Karpas-422 (cell line): ENCODE data around the gene JAM3. TPM values are rescaled to one million over a fixed set of nuclear protein-coding genes. Genes with fewer than 3 reads are reported as not detected.
A peak's percentile ranks its signal among the peaks of the same experiment; 100 is the strongest.

Experiments used
- DNase-seq: peaks from one replicate; pipeline ENCODE4 v3.0.0-alpha.2; 2015
- H2AFZ ChIP-seq: fragments of 200-600 bp; sonication (generic); 2 replicates; pipeline ENCODE4 v1.6.1; 2014; ENCODE audit warnings: antibody characterized with exemption, low read length, mixed read lengths
- H3K27ac ChIP-seq: fragments of 200-600 bp; sonication (generic); 2 replicates; pipeline ENCODE4 v1.5.1; 2014; ENCODE audit warnings: mild to moderate bottlenecking, low read length, moderate library complexity
- H3K27me3 ChIP-seq: fragments of 200-600 bp; sonication (generic); 2 replicates; pipeline ENCODE4 v1.6.1; 2014; ENCODE audit warnings: low read length, mixed read lengths
- H3K36me3 ChIP-seq: fragments of 200-600 bp; sonication (generic); 2 replicates; pipeline ENCODE4 v1.6.1; 2014; ENCODE audit warnings: low read length, mixed read lengths; ENCODE audit not compliant: insufficient read depth
- H3K4me1 ChIP-seq: fragments of 200-600 bp; sonication (generic); 2 replicates; pipeline ENCODE4 v1.6.1; 2014; ENCODE audit warnings: mild to moderate bottlenecking, low read length, mixed read lengths
- H3K4me2 ChIP-seq: fragments of 200-600 bp; sonication (generic); 2 replicates; pipeline ENCODE4 v1.6.1; 2014; ENCODE audit warnings: low read length, low read depth, mild to moderate bottlenecking; ENCODE audit not compliant: poor library complexity, severe bottlenecking
- H3K4me3 ChIP-seq: fragments of 200-600 bp; sonication (generic); 2 replicates; pipeline ENCODE4 v1.5.1; 2014; ENCODE audit warnings: mild to moderate bottlenecking, antibody characterized with exemption, low read length, mixed read lengths
- H3K79me2 ChIP-seq: fragments of 200-600 bp; sonication (generic); 2 replicates; pipeline ENCODE4 v1.6.1; 2014; ENCODE audit warnings: mild to moderate bottlenecking, low read length, mixed read lengths
- H3K9ac ChIP-seq: fragments of 200-600 bp; sonication (generic); 2 replicates; pipeline ENCODE4 v1.6.0; 2014; ENCODE audit warnings: low read length
- H3K9me2 ChIP-seq: fragments of 200-600 bp; sonication (generic), shearing (Covaris generic); replicated peaks from 2 replicates; pipeline ENCODE4 v1.6.0; 2014; ENCODE audit warnings: mild to moderate bottlenecking, low read length, moderate library complexity; ENCODE audit not compliant: insufficient read depth
- H3K9me3 ChIP-seq: fragments of 300-700, 200-600 bp; sonication (generic); 2 replicates; pipeline ENCODE4 v1.6.1; 2014; ENCODE audit warnings: low read length, mixed read lengths
- H4K20me1 ChIP-seq: fragments of 200-600 bp; sonication (generic); 2 replicates; pipeline ENCODE4 v1.6.1; 2014; ENCODE audit warnings: mild to moderate bottlenecking, antibody characterized with exemption, low read length, low read depth; ENCODE audit not compliant: insufficient read depth
- total RNA-seq: library from RNA; depleted of rRNA; stranded (reverse); fragments of >200 nt; shearing (Covaris generic); gene quantifications from 2 replicates; pipeline ENCODE4 v1.2.3, GENCODE V29; 2014; ENCODE audit warnings: low replicate concordance

The JAM3 gene
- total RNA-seq, 1 experiment from 2014 or later = 4.8 TPM

- H3K27ac ChIP-seq = no peak overlapping the region
- H3K4me2 ChIP-seq = no peak overlapping the region
- H4K20me1 ChIP-seq = no peaks in the 10 kb centered on the region
- no peaks in the 10 kb centered on the region for H3K4me1 ChIP-seq
- no peaks in the 10 kb centered on the region for H3K36me3 ChIP-seq
- H3K9me3 ChIP-seq = no peaks in the 10 kb centered on the region
- H3K79me2 ChIP-seq = no peaks in the 10 kb centered on the region
- no peak overlapping the region for H3K9ac ChIP-seq
- no peaks in the 10 kb centered on the region for H3K27me3 ChIP-seq
- H3K4me3 ChIP-seq = no peak overlapping the region
- no peak overlapping the region for H2AFZ ChIP-seq
- no peaks in the 10 kb centered on the region for H3K9me2 ChIP-seq
- no peak for DNase-seq
These were observed 69.5 kb downstream of the JAM3 start for GRCh38 chr11:134138376-134138775.

GRCh38 chr11:134139303-134139872 is 70.5 kb downstream of the JAM3 start:
- Histone ChIP-seq H3K4me1 (no peaks in the 10 kb centered on the region), H3K36me3 (no peaks in the 10 kb centered on the region), H3K4me3 (no peak overlapping the region), H3K27ac (no peak overlapping the region), H4K20me1 (no peaks in the 10 kb centered on the region), H3K27me3 (no peaks in the 10 kb centered on the region), H2AFZ (no peak overlapping the region), H3K79me2 (no peaks in the 10 kb centered on the region), H3K4me2 (no peak overlapping the region), H3K9me3 (no peaks in the 10 kb centered on the region), H3K9me2 (no peaks in the 10 kb centered on the region), H3K9ac (no peak overlapping the region)
- no peak for DNase-seq

GRCh38 chr11:134139873-134140331 is 71.0 kb downstream of the JAM3 start:
- Histone ChIP-seq H3K27me3 (no peaks in the 10 kb centered on the region), H2AFZ (no peak overlapping the region), H3K36me3 (no peaks in the 10 kb centered on the region), H3K9me3 (no peaks in the 10 kb centered on the region), H3K9ac (no peak overlapping the region), H3K4me2 (no peak overlapping the region), H3K4me3 (no peak overlapping the region), H3K27ac (no peak overlapping the region), H3K9me2 (no peaks in the 10 kb centered on the region), H4K20me1 (no peaks in the 10 kb centered on the region), H3K4me1 (no peaks in the 10 kb centered on the region), H3K79me2 (no peaks in the 10 kb centered on the region)
- DNase-seq = peak; percentile 79

DNA sequence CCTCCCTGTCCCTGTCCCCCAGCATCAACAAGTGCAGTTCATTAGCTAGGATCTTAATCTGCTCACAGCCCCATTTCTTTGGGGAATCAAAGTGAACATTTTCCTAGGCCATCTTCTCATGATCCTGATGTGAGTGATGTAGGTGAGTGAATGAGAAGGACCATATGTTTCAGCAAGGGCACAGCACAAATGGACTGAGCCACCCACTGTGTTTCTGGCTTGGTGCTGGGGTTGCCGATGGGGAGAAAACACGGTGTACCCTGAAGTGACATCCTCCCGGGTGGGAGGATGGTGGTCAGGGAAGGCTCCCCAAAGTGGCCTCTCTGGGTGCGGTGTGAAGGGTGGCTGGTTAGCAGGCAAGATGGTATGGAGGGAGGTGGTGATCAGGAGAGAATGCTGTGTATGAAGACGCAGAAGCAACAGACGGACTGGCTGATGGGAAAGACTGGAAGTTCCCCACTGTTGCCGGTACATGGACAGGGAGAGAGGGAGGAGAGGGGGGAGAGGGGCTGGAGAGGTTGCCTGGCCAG is 72.2 kb downstream of the JAM3 start:
- Histone ChIP-seq H3K9me3 (no peaks in the 10 kb centered on the region), H3K27me3 (no peaks in the 10 kb centered on the region), H2AFZ (no peak overlapping the region), H4K20me1 (no peaks in the 10 kb centered on the region), H3K4me2 (no peak overlapping the region), H3K4me1 (no peaks in the 10 kb centered on the region), H3K27ac (no peak overlapping the region), H3K9me2 (no peaks in the 10 kb centered on the region), H3K4me3 (no peak overlapping the region), H3K36me3 (no peaks in the 10 kb centered on the region), H3K9ac (no peak overlapping the region), H3K79me2 (no peaks in the 10 kb centered on the region)
- DNase-seq = no peak

DNA sequence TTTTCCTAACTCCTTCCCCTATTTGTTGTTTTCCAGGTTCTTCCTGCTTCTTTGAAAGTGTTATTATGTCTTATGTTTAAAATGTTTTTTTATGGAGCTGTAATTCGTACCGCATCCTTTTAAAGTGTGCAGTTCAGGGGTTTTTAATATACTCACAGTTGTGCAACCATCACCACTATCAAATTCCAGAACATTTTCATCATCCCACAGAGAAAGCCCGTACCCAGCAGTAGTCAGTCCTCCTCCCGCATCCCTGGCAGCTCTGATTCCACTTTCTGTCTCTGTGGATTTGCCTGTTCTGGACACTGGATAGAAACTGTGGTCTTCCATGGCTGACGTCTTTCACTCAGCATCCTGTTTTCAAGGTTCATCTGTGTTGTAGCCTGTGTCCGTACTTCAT is 73.7 kb downstream of the JAM3 start:
- Histone ChIP-seq H3K4me3 (no peak overlapping the region), H3K27me3 (no peaks in the 10 kb centered on the region), H3K4me2 (no peak overlapping the region), H3K4me1 (no peaks in the 10 kb centered on the region), H2AFZ (no peak overlapping the region), H4K20me1 (no peaks in the 10 kb centered on the region), H3K9me3 (no peaks in the 10 kb centered on the region), H3K79me2 (no peaks in the 10 kb centered on the region), H3K9me2 (no peaks in the 10 kb centered on the region), H3K36me3 (no peaks in the 10 kb centered on the region), H3K9ac (no peak overlapping the region), H3K27ac (no peak overlapping the region)
- DNase-seq = no peak

- DNase-seq = no peak
- no peak overlapping the region for H3K4me3 ChIP-seq
- H2AFZ ChIP-seq = no peak overlapping the region
- H3K27ac ChIP-seq = no peak overlapping the region
- H3K27me3 ChIP-seq = no peaks in the 10 kb centered on the region
- no peak overlapping the region for H3K4me2 ChIP-seq
- no peaks in the 10 kb centered on the region for H4K20me1 ChIP-seq
- H3K36me3 ChIP-seq = no peaks in the 10 kb centered on the region
- no peaks in the 10 kb centered on the region for H3K79me2 ChIP-seq
- no peaks in the 10 kb centered on the region for H3K4me1 ChIP-seq
- H3K9me2 ChIP-seq = no peaks in the 10 kb centered on the region
- no peak overlapping the region for H3K9ac ChIP-seq
- H3K9me3 ChIP-seq = no peaks in the 10 kb centered on the region
These were observed 74.9 kb downstream of the JAM3 start for GRCh38 chr11:134143801-134144200.

GRCh38 chr11:134144744-134145143 is 75.9 kb downstream of the JAM3 start:
- no peak overlapping the region for H2AFZ ChIP-seq
- DNase-seq = no peak
- H4K20me1 ChIP-seq = no peaks in the 10 kb centered on the region
- no peaks in the 10 kb centered on the region for H3K9me2 ChIP-seq
- no peaks in the 10 kb centered on the region for H3K36me3 ChIP-seq
- H3K27me3 ChIP-seq = no peaks in the 10 kb centered on the region
- H3K27ac ChIP-seq = no peak overlapping the region
- no peak overlapping the region for H3K4me2 ChIP-seq
- no peaks in the 10 kb centered on the region for H3K4me1 ChIP-seq
- H3K4me3 ChIP-seq = no peak overlapping the region
- no peaks in the 10 kb centered on the region for H3K9me3 ChIP-seq
- no peaks in the 10 kb centered on the region for H3K79me2 ChIP-seq
- no peak overlapping the region for H3K9ac ChIP-seq

- no peaks in the 10 kb centered on the region for H3K36me3 ChIP-seq
- H3K9me2 ChIP-seq = no peaks in the 10 kb centered on the region
- no peaks in the 10 kb centered on the region for H4K20me1 ChIP-seq
- H3K27ac ChIP-seq = no peak overlapping the region
- no peak overlapping the region for H3K4me3 ChIP-seq
- H3K9me3 ChIP-seq = no peaks in the 10 kb centered on the region
- H3K79me2 ChIP-seq = no peaks in the 10 kb centered on the region
- H2AFZ ChIP-seq = no peak overlapping the region
- no peak overlapping the region for H3K9ac ChIP-seq
- no peaks in the 10 kb centered on the region for H3K27me3 ChIP-seq
- DNase-seq = no peak
- no peak overlapping the region for H3K4me2 ChIP-seq
- no peaks in the 10 kb centered on the region for H3K4me1 ChIP-seq
These were observed 76.8 kb downstream of the JAM3 start for GRCh38 chr11:134145715-134146114.
